IgD-negative memory B cell (primary cell): ENCODE measurements around the gene GON7. TPM values are rescaled to one million over a fixed set of nuclear protein-coding genes. Genes with fewer than 3 reads are reported as not detected.

Source experiments
- H3K27ac Mint-ChIP-seq, 3 donors: one replicate each; pipeline ENCODE4 v1.8.0; 2020 to 2022; ENCODE audit warnings: mild to moderate bottlenecking in 3 of 3, mixed read lengths in 3 of 3, moderate library complexity in 1 of 3
- H3K27me3 Mint-ChIP-seq: one replicate; pipeline ENCODE4 v1.8.0; 2021; ENCODE audit warnings: mixed read lengths
- H3K36me3 Mint-ChIP-seq: one replicate; pipeline ENCODE4 v1.8.0; 2020; ENCODE audit warnings: mild to moderate bottlenecking, mixed read lengths
- H3K4me1 Mint-ChIP-seq, 3 donors: one replicate each; pipeline ENCODE4 v1.8.0; 2020 to 2022; ENCODE audit warnings: mixed read lengths in 3 of 3, mild to moderate bottlenecking in 1 of 3
- H3K4me3 Mint-ChIP-seq, 4 donors: one replicate each; pipeline ENCODE4 v1.8.0; 2020 to 2022; ENCODE audit warnings: mild to moderate bottlenecking in 4 of 4, mixed read lengths in 4 of 4, moderate library complexity in 3 of 4
- H3K9me3 Mint-ChIP-seq, 3 donors: one replicate each; pipeline ENCODE4 v1.8.0; 2020 to 2021; ENCODE audit warnings: mixed read lengths in 3 of 3, mild to moderate bottlenecking in 1 of 3
- polyA plus RNA-seq: library from polyadenylated mRNA; unstranded; fragments of 300-500 nt; fragmentation: Illumina TruSeq; gene quantifications from one replicate; pipeline ENCODE4 v1.2.3, GENCODE V29; 2021

Gene GON7
- polyA plus RNA-seq, 1 donor from 2014 or later = 31.5 TPM

DNA sequence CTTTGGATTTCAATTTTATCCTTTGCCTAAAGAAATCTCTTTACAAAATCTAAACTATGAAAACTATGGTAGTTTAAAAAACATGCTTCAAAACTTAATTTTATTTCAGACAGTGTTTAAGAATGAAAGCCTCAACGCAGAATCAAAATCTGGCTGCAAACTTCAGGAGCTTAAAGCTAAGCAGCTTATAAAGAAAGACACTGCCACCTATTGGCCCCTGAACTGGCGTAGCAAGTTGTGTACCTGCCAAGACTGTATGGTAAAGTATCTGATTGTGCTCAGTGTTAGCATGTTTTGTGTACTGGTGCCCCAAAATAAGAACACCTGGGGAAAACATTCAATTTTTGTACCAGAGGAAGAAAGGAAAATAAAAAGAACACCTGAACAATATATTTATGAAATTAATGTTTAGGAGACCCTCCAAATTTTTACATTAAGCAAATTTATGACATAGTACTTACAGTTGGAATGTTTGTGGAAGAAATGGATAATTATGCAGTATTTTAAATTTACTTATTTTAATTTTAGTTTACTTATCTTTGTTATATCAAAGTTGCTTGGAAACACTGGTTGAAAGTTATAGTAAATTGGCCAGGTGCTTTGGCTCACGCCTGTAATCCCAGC lies 12.3 kb upstream of the GON7 start:
- Mint-ChIP-seq H3K4me3 (no peak overlapping the region), H3K4me1 (peaks cover 0 to 5% (median 0%) of the 10 kb centered on the region in 3 donors), H3K9me3 (no peaks in the 10 kb centered on the region), H3K27me3 (no peaks in the 10 kb centered on the region), H3K27ac (peak overlapping the region in 1 of 3 donors; percentile 46), H3K36me3 (peaks cover 8% of the 10 kb centered on the region)

DNA sequence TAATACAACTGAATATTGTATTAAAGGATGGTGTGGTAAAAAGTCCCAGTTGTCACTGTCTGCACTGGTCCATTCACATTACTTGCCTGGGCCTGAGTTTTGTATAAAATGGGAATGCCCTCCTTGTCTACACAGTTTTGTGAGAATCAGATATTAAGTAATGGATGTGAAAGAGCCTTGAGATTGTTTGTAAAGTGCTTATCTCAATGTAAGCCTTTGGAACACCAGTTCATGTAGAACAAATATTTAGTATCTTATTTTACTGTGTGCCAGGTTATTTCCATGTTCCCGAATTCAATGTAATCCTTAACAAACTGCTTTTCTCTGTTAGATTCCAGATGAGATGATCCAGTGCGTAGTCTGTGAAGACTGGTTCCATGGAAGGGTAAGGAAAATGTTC lies 7.7 kb upstream of the GON7 start:
- no peak overlapping the region for H3K27ac Mint-ChIP-seq
- no peaks in the 10 kb centered on the region for H3K9me3 Mint-ChIP-seq

DNA sequence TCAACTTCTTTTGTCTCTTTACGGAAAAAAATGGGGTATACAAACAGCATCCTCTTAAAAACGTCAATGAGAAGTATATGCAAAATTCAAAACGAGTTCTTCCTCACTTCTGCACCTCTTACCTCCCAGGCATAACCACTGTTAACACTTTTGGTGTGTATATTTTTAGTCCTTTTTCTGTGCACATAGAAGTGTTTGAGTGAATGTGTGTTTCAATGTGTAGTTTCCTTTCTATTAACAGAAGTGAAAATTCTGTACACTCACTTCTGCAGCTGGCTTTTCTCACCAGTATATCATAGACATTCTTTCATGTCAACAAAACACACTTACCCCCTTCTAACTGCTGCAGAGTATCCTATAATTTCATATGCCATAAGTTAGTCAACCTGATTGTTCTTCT lies 5.6 kb upstream of the GON7 start:
- Mint-ChIP-seq H3K9me3 (no peaks in the 10 kb centered on the region), H3K27ac (peak overlapping the region; percentile 25 to 82 (median 68)), H3K4me1 (peaks cover 30 to 37% (median 35%) of the 10 kb centered on the region in 3 donors), H3K36me3 (peaks cover 6% of the 10 kb centered on the region), H3K4me3 (peak overlapping the region in 3 of 4 donors; percentile 41 to 73 (median 59)), H3K27me3 (no peaks in the 10 kb centered on the region)

More for the DNA sequence above, 7.7 kb upstream of the GON7 start:
- H3K4me1 Mint-ChIP-seq = peaks cover 19 to 26% (median 20%) of the 10 kb centered on the region in 3 donors
- H3K27me3 Mint-ChIP-seq = no peaks in the 10 kb centered on the region
- H3K36me3 Mint-ChIP-seq = peaks cover 6% of the 10 kb centered on the region
- H3K4me3 Mint-ChIP-seq = no peak overlapping the region

DNA sequence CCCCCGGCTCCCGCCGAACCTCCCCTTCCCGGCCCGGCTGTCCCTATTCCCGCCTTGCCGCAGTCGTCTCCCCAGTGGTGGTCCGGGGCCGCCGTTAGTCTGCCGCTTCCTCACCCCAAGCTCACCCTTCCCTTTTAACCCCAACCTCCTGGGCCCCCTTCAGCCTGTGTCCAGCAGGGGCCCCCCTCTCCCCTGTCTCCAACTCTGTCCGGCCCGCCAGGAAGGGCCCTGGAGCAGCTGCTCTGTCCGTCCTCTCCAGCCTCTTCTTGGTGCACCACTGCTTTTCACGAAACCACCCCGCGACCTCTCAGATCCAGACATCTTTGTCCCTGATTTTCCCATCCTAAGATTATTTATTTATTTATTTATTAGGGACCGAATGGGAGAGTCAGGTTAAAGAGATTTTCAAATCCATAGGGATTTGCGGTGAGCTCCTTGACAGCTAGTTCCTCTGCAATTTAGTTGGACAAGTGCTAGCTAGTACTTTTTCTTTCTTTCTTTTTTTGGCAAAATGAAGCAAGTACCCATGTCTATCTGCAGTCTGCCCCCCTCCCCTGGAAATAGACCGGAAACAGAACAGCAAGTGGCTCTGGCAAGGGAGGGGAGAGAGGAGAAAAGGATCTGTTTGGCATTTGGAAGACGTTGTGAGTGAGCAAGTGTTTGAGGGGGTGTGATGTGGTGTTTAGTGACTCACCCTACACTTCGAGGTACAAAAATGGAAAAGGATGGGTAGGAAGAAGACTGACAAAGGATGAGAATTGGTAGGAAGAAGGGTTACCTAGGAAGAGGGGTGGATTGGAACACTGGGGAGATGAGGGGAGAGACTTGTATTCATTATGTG lies 823 bp upstream of the GON7 start:
- Mint-ChIP-seq H3K4me3 (peak overlapping the region; percentile 96 to 100 (median 98)), H3K9me3 (no peaks in the 10 kb centered on the region), H3K27me3 (no peaks in the 10 kb centered on the region), H3K27ac (peak overlapping the region; percentile 94 to 98 (median 95)), H3K36me3 (peaks cover 4% of the 10 kb centered on the region), H3K4me1 (peaks cover 47 to 50% (median 48%) of the 10 kb centered on the region in 3 donors)

DNA sequence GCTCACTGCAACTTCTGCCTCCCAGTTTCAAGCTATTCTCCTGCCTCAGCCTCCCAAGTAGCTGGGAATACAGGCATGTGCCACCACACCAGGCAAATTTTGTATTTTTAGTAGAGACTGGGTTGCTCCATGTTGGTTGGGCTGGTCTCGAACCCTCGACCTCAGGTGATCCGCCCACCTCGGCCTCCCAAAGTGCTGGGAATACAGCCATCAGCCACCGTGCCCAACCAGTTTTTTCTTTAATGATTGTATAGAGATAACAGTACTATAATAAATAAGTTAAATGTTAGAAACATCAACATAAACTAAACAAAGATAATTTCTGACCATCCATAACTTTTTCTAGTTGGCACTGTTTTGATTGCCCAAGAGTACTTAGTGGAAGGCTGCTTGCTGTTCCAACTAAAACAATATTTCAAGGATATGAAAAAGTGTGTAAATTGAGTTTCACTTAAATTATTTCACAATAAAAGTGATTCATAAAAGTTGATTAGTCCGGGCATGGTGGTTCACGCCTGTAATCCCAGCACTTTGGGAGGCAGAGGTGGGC lies 5.6 kb downstream of the GON7 start:
- no peak overlapping the region for H3K4me3 Mint-ChIP-seq
- H3K9me3 Mint-ChIP-seq = no peaks in the 10 kb centered on the region

DNA sequence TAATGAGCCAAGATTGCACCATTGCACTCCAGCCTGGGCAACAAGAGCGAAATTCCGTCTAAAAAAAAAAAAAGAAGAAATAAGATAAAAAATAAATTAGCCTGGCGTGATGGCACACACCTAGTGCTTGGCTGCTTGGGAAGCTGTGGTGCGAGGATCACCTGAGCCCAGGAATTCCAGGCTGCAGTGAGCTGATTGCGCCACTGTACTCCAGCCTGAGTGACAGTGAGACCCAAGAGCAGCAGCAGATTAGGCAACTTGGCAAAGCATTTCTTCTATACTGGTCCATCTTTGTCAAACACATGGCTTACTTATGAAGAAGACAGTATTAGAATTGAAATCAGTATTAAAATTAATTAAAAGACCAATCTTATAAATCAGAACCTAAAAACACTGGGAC lies 6.3 kb downstream of the GON7 start:
- Mint-ChIP-seq H3K4me1 (peaks cover 9 to 15% (median 13%) of the 10 kb centered on the region in 3 donors), H3K4me3 (no peak overlapping the region), H3K36me3 (no peaks in the 10 kb centered on the region), H3K9me3 (no peaks in the 10 kb centered on the region), H3K27me3 (no peaks in the 10 kb centered on the region), H3K27ac (no peak overlapping the region)

More for the DNA sequence above, 5.6 kb downstream of the GON7 start:
- Mint-ChIP-seq H3K4me1 (peaks cover 15 to 20% (median 18%) of the 10 kb centered on the region in 3 donors), H3K27ac (peak overlapping the region in 1 of 3 donors; percentile 16), H3K36me3 (no peaks in the 10 kb centered on the region), H3K27me3 (no peaks in the 10 kb centered on the region)

DNA sequence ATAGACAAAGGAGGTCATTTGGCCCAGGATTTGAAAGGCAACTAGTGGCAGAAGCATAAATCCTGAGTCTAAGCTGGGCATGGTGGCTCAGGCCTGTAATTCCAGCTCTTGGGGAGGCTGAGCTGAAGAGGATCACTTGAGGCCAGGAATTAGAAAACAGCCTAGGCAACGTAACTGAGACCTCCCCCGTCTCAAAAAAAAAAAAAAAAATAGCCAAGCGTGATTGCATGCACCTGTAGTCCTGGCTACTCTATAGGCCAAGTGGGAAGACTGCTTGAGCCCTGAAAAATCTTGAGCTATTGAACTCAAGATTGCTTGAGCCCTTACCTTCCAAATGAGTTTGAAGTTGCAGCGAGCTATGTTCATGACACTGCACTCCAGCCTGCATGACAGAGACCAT lies 7.8 kb downstream of the GON7 start:
- Mint-ChIP-seq H3K27ac (no peak overlapping the region), H3K9me3 (no peaks in the 10 kb centered on the region), H3K4me1 (peaks cover 1 to 3% (median 3%) of the 10 kb centered on the region in 3 donors), H3K27me3 (no peaks in the 10 kb centered on the region), H3K4me3 (no peak overlapping the region), H3K36me3 (peaks cover 3% of the 10 kb centered on the region)

DNA sequence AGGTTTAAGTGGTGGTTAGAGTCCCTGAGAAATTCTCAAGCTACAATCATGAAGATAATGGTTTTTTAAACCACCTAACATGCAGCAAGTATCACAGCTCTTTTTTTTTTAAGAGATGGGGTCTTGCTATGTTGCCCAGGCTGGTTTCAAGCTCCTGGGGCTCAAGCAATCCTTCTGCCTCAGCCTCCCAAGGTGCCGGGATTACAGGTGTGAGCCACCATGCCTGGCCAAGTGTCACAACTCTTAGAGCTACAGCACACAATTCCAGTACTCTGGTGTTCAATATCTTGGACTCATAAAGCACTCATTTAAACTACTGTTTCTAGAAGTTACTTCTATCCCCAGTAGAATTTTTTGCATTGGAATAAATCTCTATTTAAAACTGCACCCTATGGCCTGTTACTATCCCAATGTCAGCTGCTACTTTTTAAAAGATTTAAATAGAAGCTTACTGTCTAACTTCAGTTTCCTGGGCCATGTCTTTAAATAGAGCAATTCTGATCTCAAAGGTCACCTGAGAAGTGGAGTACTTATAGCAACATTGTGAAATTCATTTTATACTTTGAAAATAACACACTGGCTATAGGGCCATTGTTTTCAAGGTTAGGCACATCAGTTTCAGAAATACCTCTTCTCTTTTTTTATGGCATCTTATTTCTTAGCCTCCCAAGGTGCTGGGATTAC lies 11.4 kb downstream of the GON7 start:
- H3K4me3 Mint-ChIP-seq = no peak overlapping the region
- no peak overlapping the region for H3K27ac Mint-ChIP-seq

DNA sequence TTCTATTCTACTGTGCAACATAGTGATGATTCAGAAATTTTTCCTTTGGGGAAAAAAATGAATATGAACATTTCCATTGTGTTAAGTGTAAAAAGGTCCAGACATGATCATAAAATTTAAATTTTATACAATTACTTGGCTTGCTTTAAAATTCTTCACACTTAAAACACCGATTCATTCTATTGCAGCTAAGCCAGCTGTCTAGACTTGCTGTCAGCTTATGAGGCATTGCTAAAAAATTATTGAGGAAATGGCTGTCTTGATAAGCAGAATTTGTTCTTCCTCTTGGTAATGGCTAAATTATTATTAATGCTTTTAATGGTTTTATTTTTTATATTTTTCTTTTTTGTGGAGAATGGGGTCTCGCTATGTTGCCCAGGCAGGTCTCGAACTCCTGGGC lies 19.9 kb downstream of the GON7 start:
- peaks cover 21 to 33% (median 29%) of the 10 kb centered on the region in 3 donors for H3K4me1 Mint-ChIP-seq
- peak overlapping the region in 2 of 3 donors; percentile 93 to 97 for H3K27ac Mint-ChIP-seq
- no peaks in the 10 kb centered on the region for H3K36me3 Mint-ChIP-seq
- H3K27me3 Mint-ChIP-seq = no peaks in the 10 kb centered on the region
- peak overlapping the region in 1 of 4 donors; percentile 93 for H3K4me3 Mint-ChIP-seq
- no peaks in the 10 kb centered on the region for H3K9me3 Mint-ChIP-seq

More for the DNA sequence above, 11.4 kb downstream of the GON7 start:
- no peaks in the 10 kb centered on the region for H3K27me3 Mint-ChIP-seq
- H3K9me3 Mint-ChIP-seq = no peaks in the 10 kb centered on the region
- H3K4me1 Mint-ChIP-seq = peaks cover 0 to 2% (median 0%) of the 10 kb centered on the region in 3 donors
- H3K36me3 Mint-ChIP-seq = peaks cover 4% of the 10 kb centered on the region

DNA sequence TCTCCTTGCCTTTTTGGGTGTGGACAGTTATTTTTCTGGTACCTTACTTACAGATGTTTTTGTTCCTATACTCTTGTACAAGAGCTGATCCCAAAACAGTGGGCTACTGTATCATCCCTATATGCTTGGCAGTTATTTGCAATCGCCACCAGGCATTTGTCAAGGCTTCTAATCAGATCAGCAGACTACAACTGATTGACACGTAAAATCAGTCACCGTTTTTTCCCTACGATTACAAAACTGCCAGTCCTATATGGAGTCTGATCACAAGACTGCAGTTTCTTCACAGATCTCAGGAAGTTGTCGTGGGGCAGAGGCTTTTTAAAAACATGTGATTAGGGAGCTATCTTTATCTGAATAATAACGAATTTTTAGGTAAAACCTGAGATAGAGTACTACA lies 20.4 kb downstream of the GON7 start:
- Mint-ChIP-seq H3K4me1 (peaks cover 24 to 35% (median 29%) of the 10 kb centered on the region in 3 donors), H3K4me3 (peak overlapping the region in 3 of 4 donors; percentile 39 to 93 (median 43)), H3K27ac (peak overlapping the region; percentile 71 to 97 (median 93)), H3K9me3 (no peaks in the 10 kb centered on the region), H3K27me3 (no peaks in the 10 kb centered on the region), H3K36me3 (no peaks in the 10 kb centered on the region)

DNA sequence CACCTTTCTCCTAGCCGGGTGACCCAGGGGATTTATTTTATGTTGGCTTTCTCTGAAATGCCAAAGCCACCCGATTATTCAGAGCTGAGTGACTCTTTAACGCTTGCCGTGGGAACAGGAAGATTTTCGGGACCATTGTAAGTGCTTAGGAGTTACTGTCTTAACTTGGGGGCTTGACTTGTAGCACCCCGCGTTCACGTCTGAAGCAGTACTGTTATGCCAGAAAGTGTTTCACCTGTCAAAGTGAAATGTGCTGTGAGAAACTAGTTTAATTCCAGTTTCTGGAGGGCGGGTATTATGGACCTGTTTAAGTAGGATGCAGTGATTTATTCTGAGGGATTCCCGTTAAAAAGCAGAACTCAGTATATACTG lies 21.5 kb downstream of the GON7 start:
- H3K36me3 Mint-ChIP-seq = no peaks in the 10 kb centered on the region
- H3K27me3 Mint-ChIP-seq = no peaks in the 10 kb centered on the region
- H3K4me1 Mint-ChIP-seq = peaks cover 24 to 33% (median 29%) of the 10 kb centered on the region in 3 donors
- H3K9me3 Mint-ChIP-seq = no peaks in the 10 kb centered on the region
- H3K4me3 Mint-ChIP-seq = peak overlapping the region; percentile 93 to 97 (median 94)
- peak overlapping the region; percentile 93 to 97 (median 97) for H3K27ac Mint-ChIP-seq

DNA sequence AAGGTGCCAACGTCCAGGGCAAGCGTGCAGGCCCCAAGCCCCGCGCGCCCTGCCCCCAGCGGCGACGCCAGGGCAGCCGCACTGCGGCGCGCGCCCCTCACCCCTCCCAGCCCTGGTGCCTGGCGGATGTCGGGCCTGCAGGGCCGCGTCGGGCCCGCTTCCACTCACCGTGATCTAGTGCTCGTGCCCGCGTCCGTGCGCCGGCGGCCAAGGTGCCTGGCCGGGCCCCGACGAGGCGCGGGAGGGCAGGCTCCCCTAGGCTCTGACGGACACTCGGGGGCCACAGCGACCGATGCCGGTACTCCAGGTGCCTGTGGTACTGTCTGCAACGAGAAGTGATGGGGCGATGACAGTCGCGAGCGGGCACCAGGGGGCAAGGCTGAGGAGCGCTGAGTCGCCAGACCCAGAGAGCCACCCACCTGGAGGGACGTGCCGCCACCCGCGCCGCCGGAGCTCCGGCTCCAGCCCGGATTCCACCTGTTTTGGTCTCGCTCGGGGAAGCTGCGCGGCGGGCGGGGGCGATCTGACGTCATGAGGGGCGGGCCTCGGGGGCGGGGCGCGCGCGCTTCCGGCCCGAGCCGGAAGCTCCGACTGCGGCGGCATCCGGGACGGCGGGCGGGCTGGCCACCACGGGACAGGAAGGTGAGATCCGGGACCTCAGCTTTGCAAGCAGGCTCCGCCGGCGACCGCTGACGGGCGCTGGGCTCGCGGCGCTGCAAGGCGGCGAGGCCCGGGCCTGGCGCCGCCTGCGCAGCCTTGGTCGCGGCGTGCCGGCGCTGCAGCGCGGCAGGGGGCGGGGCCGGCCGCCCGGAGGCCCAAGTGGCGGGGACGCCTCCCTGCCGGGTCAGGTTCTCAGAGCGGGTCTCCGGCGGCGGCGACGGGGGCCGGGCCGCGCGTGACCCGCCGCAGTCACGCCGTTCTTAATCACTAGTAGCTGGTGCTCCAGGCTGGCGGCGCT lies 22.2 kb downstream of the GON7 start, which contains the start of the genes LYSET and MOAP1:
TSS of gene LYSET (plus strand) at position 927 of the 958 bp plus-strand sequence. CDS start 89 bp downstream, outside the sequence.
TSS of gene MOAP1 (minus strand) at position 507 of the 958 bp plus-strand sequence. CDS start 655 bp downstream, outside the sequence.
- H3K9me3 Mint-ChIP-seq = no peaks in the 10 kb centered on the region
- H3K27ac Mint-ChIP-seq = peak within 1 kb of the TSS; percentile 93 to 97 (median 97)
- no peaks in the 10 kb centered on the region for H3K27me3 Mint-ChIP-seq
- no peaks in the 10 kb centered on the region for H3K36me3 Mint-ChIP-seq
- peaks cover 21 to 32% (median 29%) of the 10 kb centered on the region in 3 donors for H3K4me1 Mint-ChIP-seq
- H3K4me3 Mint-ChIP-seq = peak within 1 kb of the TSS; percentile 93 to 97 (median 94)

DNA sequence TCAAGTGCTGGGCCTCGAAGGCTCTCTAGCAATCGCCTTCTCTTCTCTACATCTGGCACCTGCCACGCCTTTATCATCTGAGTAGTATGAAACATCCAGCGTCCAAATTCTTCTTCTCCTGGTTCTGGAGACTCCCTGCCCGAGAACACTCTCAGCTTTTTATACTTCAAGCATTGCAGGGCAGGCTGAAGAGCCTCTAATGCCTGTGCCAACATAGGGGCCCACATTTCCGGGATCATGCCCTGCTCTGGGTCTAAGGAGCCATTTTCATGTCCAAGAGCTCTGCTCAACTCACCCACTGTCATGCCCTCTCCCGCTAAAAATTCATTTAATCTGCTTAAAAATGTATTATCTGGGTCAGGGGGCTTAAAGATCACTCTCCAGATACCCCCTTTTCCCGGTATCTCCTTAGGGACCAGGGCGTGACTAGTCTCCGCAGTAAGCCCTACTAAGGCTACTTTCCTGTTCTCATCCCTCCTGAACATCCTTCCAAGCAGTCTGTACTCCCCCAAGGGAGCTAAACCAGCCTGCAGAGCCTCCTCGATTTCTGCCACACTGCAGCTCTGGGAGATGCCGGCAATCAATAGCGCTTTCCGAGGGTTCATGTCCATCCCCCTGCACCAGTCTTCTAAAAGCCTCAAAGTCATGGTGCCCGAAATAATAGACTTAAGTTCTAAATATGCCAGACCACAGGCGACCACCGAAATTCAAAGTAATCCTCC lies 23.1 kb downstream of the GON7 start:
- H3K27me3 Mint-ChIP-seq = no peaks in the 10 kb centered on the region
- H3K36me3 Mint-ChIP-seq = no peaks in the 10 kb centered on the region
- peak overlapping the region; percentile 80 to 97 (median 93) for H3K27ac Mint-ChIP-seq
- H3K4me1 Mint-ChIP-seq = peaks cover 21 to 30% (median 24%) of the 10 kb centered on the region in 3 donors
- H3K4me3 Mint-ChIP-seq = peak overlapping the region; percentile 86 to 93 (median 90)
- no peaks in the 10 kb centered on the region for H3K9me3 Mint-ChIP-seq
